ENCODE measurements around the gene OR52E8. TPM values are rescaled to one million over a fixed set of nuclear protein-coding genes. Genes with fewer than 3 reads are reported as not detected.
A peak's percentile ranks its signal among the peaks of the same experiment; 100 is the strongest.

Gene OR52E8
- total and polyA plus RNA-seq, 9 of the 15 experiments (the other 6 are each of a cell fraction or from before 2014, with no cell fraction given): not detected

DNA sequence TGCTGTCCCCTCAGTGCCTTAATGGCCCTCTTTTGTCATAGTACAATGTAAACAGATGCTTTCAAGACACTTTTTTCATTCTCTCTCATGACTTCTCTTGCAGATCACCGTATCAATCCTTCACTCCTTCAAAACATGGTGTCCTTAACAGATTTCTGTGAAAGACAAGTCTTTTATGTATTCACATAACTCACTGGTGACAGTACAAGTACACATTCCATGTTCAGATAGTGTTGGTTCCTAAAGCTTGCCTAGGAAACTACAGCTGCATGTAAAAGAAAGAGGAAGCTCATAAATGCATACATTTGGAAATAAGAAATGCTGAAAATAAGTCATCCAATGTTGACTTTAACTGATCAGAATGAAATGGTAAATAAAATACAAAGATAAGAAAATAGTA lies 10.8 kb downstream of the OR52E8 start:
- Histone ChIP-seq H3K79me2 (ENCODE audit: control insufficient read depth, insufficient read depth, low read length) (no peaks in the 10 kb centered on the region), H3K4me1 (replicated peaks in 1 of 2; ENCODE audit: control insufficient read depth in 2 of 2, insufficient read depth in 2 of 2, low read length in 2 of 2) (no peaks in the 10 kb centered on the region), H3K4me2 (ENCODE audit: insufficient read depth, low read length) (no peak overlapping the region), H2AFZ (ENCODE audit: low read depth, low read length) (peak overlapping the region; percentile 5; the same call in 1 of the 2 replicates), H3K9ac (ENCODE audit: insufficient read depth in 1 of 2, low read depth in 2 of 2, low read length in 2 of 2) (no peak overlapping the region), H4K20me1 (replicated peaks; ENCODE audit: control insufficient read depth, insufficient read depth, low read length) (no peaks in the 10 kb centered on the region), H3K27me3 (ENCODE audit: control insufficient read depth in 2 of 2, insufficient read depth in 2 of 2, low read length in 2 of 2) (no peaks in the 10 kb centered on the region), H3K27ac (ENCODE audit: extremely low read depth, low read depth, low read length) (no peak overlapping the region; the same call in 2 of the 3 replicates), H3K4me3 (no peak overlapping the region), H3K36me3 (ENCODE audit: control insufficient read depth, insufficient read depth, low read length) (no peaks in the 10 kb centered on the region), H3K9me3 (replicated peaks; ENCODE audit: control insufficient read depth, insufficient read depth, low read depth, low read length) (no peaks in the 10 kb centered on the region), H3K9me1 (ENCODE audit: control insufficient read depth, insufficient read depth, low read length) (no peaks in the 10 kb centered on the region)
- ATAC-seq: no peak
- ChIA-PET CTCF (ENCODE audit: low intra/inter-chr PET ratio) (no interaction called here), POLR2A (no interaction called here)
- in situ Hi-C loops (cut with MboI): no loop called here
- peak in 1 of 4 experiments; percentile 27 for DNase-seq (ENCODE audit: extremely low read depth in 1 of 4, low spot score in 3 of 4)
- BruUV-seq (replicated peaks): no TSS peak
- 0% methylated on average over 1 of the region's 1 CpG for WGBS (ENCODE audit: insufficient coverage, low coverage, missing lambda C conversion rate)
- peak; percentile 71 for FAIRE-seq
- intact Hi-C loops (cut with micrococcal nuclease): no loop called here
- no peak for TF ChIP-seq IRF1 (CRISPR knock-in tag; IDR thresholded peaks at IDR 0.05; ENCODE audit: borderline replicate concordance)
- peak; percentile 81 for TF ChIP-seq TEAD4 (IDR thresholded peaks at IDR 0.05; ENCODE audit: low read length)
- no peak for TF ChIP-seq TEAD4 (CRISPR knock-in tag; IDR thresholded peaks at IDR 0.05; ENCODE audit: borderline replicate concordance)
- TF ChIP-seq FOXA3 (CRISPR knock-in tag; conservative IDR thresholded peaks at IDR 0.05 in 1 of 2, IDR thresholded peaks at IDR 0.05 in 1 of 2): 0 out of 4 replicates have a peak, but pooled peaks of 1 of the 2 experiments have one; percentile 16
- TF ChIP-seq RFX7 (CRISPR knock-in tag; IDR thresholded peaks at IDR 0.05): no peak
- no peak for TF ChIP-seq BRF2 (IDR thresholded peaks at IDR 0.05; ENCODE audit: borderline replicate concordance, insufficient read depth, insufficient read length)
- TF ChIP-seq ARID1B (IDR thresholded peaks at IDR 0.05): peak; percentile 68
- TF ChIP-seq, protein P1, sequence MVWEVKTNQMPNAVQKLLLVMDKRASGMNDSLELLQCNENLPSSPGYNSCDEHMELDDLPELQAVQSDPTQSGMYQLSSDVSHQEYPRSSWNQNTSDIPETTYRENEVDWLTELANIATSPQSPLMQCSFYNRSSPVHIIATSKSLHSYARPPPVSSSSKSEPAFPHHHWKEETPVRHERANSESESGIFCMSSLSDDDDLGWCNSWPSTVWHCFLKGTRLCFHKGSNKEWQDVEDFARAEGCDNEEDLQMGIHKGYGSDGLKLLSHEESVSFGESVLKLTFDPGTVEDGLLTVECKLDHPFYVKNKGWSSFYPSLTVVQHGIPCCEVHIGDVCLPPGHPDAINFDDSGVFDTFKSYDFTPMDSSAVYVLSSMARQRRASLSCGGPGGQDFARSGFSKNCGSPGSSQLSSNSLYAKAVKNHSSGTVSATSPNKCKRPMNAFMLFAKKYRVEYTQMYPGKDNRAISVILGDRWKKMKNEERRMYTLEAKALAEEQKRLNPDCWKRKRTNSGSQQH (CRISPR knock-in tag; IDR thresholded peaks at IDR 0.05): no peak
- no peak for TF ChIP-seq CLOCK (CRISPR knock-in tag; IDR thresholded peaks at IDR 0.05; ENCODE audit: borderline replicate concordance)
- no peak for TF ChIP-seq MAFF (IDR thresholded peaks at IDR 0.05; ENCODE audit: low read length)
- TF ChIP-seq TAL1 (IDR thresholded peaks at IDR 0.05): peak; percentile 46; the same call in 1 of the 2 replicates
- TF ChIP-seq, protein P2, sequence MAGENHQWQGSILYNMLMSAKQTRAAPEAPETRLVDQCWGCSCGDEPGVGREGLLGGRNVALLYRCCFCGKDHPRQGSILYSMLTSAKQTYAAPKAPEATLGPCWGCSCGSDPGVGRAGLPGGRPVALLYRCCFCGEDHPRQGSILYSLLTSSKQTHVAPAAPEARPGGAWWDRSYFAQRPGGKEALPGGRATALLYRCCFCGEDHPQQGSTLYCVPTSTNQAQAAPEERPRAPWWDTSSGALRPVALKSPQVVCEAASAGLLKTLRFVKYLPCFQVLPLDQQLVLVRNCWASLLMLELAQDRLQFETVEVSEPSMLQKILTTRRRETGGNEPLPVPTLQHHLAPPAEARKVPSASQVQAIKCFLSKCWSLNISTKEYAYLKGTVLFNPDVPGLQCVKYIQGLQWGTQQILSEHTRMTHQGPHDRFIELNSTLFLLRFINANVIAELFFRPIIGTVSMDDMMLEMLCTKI (IDR thresholded peaks at IDR 0.05; ENCODE audit: partially characterized antibody): no peak
